ENCODE measurements around the gene IFNG.

Gene IFNG

DNA sequence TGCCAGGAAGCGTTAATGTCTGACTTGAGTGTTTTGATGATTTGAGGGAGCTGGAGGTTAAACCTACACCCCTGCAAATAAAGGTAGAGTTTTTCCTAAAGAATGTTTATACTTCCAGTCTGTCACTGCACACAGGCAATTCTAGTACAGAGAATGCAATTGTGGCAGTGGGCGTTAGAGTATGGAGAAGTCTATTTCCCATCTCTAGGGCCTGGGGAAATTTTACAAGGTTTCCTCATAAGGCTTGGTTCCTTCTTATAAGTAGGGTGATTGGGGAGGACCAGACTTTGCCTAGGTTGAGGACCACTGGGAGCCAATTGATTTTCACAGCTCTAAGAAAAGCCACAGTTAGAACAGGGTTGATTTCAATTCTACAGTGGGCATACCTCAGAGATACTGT, 44.3 kb downstream of the IFNG start:
- no peak for DNase-seq (ENCODE audit: low spot score)

DNA sequence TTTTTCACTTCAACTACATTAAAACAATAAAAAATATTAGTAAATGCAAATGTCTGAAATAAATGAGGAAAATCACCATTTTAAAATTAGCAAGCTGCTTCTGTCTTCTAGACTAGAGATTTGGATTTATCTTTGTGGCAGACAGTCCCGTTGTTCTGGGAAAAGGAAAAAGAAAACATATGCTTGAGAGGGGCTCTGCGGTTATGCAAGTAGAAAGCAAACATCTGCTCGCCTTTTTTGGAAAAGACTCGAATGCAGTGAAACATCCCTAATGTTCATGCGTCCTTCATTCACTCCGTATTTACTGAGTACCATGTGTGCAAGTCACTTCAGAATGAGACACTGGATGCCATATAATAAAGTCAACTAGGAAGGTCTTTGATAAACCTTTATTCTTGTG, 44.9 kb downstream of the IFNG start:
- no peak for DNase-seq (ENCODE audit: low spot score)

DNA sequence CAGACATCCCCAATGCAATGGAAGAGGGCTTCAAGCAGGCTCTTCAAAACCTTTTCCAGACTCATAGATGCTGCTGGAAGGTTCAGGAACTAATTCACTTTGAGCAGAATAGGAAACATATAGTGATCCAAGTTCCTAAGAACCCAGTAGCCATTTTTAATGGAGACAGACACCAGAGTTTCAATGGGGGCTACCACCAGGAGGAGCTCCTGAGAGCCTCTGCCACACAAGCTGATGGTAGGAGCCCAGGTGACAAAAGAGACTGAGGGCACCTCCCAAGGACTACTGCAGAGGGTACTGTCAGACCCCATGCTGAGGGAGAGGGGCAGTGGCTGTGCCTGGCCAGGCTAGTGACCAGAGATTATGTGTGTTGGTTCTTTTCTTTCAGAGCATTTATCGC, 45.9 kb downstream of the IFNG start:
- no peak for DNase-seq (ENCODE audit: low spot score)

DNA sequence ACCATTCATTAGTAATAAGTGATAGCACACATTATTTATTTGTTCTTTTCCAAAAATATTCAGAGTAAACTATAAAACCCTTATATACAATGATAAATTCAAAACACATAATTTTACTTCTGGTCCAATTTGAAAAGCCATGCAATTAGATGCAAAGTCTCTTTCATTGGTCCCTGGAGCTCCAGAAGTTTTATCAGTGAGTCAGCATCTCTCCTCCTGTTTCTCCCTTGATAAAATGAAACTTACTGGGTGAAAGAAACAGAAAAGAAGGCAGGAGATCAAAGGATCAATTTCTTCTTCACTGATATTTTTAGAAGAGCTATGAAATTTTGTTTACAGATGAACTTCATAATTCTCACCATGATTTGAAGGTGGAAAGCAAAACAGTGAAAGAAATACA, 47.5 kb downstream of the IFNG start:
- no peak for DNase-seq (ENCODE audit: low spot score)

DNA sequence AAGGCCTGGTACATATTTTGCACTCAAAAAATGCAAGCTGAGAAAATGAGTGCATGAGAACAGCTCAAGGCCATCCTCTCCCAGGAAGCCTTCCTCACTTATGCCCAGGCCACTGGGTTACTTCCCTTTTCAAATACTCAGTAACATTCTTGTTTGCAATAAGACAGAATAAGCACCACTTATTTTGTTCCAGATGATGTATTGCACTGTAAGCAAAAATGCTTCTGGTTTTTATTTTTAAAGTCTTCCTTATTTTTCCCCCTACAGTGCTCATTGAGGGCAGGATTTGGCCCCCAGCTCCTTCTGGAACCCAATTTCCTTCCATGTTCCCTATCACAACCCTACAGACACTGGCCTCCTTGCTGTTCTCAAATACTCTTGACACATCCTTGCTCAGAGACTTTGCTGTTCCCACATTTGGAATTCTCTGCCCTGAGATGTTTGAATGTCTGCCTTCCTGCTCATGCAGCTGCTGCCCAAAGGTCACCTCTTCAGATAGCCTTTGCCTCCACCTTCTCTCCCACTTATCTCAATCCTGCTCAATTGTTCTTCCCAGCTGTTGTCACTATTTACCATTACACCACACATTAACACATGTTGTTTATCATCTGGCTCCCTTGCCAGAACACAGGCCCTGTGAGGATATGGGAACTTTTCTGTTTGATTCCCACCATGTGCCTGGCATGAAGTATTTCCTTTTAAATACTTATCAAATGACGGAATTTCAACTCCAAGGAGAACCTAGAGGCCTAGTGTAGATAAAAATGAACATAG, 49.9 kb downstream of the IFNG start:
- no peak for DNase-seq (ENCODE audit: low spot score)

DNA sequence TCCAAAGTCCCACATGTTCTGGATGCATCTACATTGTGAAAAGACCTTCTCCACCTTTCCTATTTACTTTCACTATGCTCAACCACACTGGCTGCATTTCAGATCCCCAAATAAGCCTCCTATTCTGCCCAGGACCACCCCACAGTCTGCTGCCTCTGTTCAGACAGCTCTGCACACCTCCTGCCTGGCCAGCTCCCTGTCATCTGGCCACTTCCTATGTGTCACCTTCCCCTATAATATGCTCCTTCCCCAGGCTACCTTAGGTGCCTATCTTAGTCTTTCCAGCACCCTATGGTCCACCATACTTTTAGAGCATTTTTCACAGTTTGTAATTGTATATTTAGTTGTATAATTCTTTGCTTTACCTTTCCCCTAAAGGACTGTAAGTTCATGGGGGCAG, 50.5 kb downstream of the IFNG start:
- no peak for DNase-seq (ENCODE audit: low spot score)

DNA sequence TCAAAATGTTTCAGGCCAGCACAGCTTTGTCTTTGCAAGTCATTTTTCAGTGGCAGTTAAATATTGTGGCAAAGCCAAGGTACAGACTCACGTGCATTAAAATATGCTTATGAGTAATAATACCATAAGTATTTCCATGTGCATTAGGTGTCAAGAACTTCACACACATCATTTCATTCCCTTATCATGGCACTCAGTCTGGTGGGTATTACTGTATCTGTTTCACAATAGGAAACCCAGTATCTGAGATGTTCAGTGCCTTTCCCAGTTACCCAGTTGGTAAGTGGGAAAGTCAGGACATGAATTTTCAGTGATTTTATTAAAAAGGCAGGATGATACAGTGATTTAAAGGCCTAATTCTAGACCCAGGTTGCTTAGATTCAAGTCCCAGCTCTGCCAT, 52.9 kb downstream of the IFNG start:
- no peak for DNase-seq (ENCODE audit: low spot score)

DNA sequence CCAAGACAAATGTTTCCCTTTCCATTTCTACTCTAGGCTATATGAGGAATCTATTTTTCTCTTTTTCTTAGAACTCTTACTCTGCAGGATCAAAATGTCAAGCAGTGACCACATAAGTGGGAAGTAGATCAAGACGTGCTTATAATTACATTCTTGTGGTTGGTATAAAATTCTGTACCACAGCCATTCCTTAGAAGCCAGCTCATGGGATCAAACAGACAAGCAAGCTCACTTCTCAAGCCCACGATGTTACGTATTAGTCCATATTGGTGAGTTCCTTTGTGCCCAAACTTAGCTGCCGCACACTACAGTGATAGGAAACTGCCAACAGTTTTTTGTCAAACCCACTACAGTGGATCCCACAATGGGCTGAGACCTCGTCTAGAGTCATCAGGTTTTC, 53.4 kb downstream of the IFNG start:
- DNase-seq (ENCODE audit: low spot score) = peak; percentile 61

Data from SW480 (cell line).